ENCODE data around the gene OR5B12. TPM values are rescaled to one million over a fixed set of nuclear protein-coding genes. Genes with fewer than 3 reads are reported as not detected.

The OR5B12 gene
- polyA plus RNA-seq (2013, experiment 1 of 2): not detected
- not detected for polyA plus RNA-seq (2013, experiment 2 of 2)

- WGBS, 2 experiments (ENCODE audit: insufficient coverage in 2 of 2): no CpG with 5 or more reads among the region's 1 CpG
- Histone ChIP-seq H3K27ac (ENCODE audit: low read depth, low read length, severe bottlenecking) (no peak within 1 kb of the TSS), H3K9me3 (ENCODE audit: control insufficient read depth, low read length) (no peaks in the 10 kb centered on the region), H3K4me1 (ENCODE audit: control insufficient read depth, insufficient read depth, low read length, poor library complexity, severe bottlenecking) (no peaks in the 10 kb centered on the region), H3K36me3 (ENCODE audit: control insufficient read depth, insufficient read depth, low read length) (no peaks in the 10 kb centered on the region), H3K4me3 (ENCODE audit: extremely low read depth, insufficient read depth, low read length, poor library complexity, severe bottlenecking) (no peak within 1 kb of the TSS)
Observed at GRCh38 chr11:58442136-58442535, at the start of gene OR5B12. Gene OR5B12 (minus strand): TSS chr11:58442236. CDS start chr11:58440151, 2,085 bp downstream.

GRCh38 chr11:58490827-58491226 is 48.8 kb upstream of the OR5B12 start:
- no CpG with 5 or more reads among the region's 2 CpGs for WGBS, 2 experiments (ENCODE audit: insufficient coverage in 2 of 2)
- Histone ChIP-seq H3K36me3 (ENCODE audit: control insufficient read depth, insufficient read depth, low read length) (no peaks in the 10 kb centered on the region), H3K9me3 (ENCODE audit: control insufficient read depth, low read length) (no peaks in the 10 kb centered on the region), H3K4me1 (ENCODE audit: control insufficient read depth, insufficient read depth, low read length, poor library complexity, severe bottlenecking) (no peaks in the 10 kb centered on the region), H3K27ac (ENCODE audit: low read depth, low read length, severe bottlenecking) (no peak overlapping the region), H3K4me3 (ENCODE audit: extremely low read depth, insufficient read depth, low read length, poor library complexity, severe bottlenecking) (no peak overlapping the region)

GRCh38 chr11:58487170-58487569 is 45.1 kb upstream of the OR5B12 start:
- Histone ChIP-seq H3K4me3 (ENCODE audit: extremely low read depth, insufficient read depth, low read length, poor library complexity, severe bottlenecking) (no peak overlapping the region), H3K36me3 (ENCODE audit: control insufficient read depth, insufficient read depth, low read length) (no peaks in the 10 kb centered on the region)

GRCh38 chr11:58485961-58486360 is 43.9 kb upstream of the OR5B12 start:
- 50 to 100% methylated on average over 1 of the region's 1 CpG for WGBS, 2 experiments (ENCODE audit: insufficient coverage in 2 of 2)
- Histone ChIP-seq H3K27ac (ENCODE audit: low read depth, low read length, severe bottlenecking) (no peak overlapping the region), H3K9me3 (ENCODE audit: control insufficient read depth, low read length) (no peaks in the 10 kb centered on the region), H3K36me3 (ENCODE audit: control insufficient read depth, insufficient read depth, low read length) (no peaks in the 10 kb centered on the region), H3K4me1 (ENCODE audit: control insufficient read depth, insufficient read depth, low read length, poor library complexity, severe bottlenecking) (no peaks in the 10 kb centered on the region), H3K4me3 (ENCODE audit: extremely low read depth, insufficient read depth, low read length, poor library complexity, severe bottlenecking) (no peak overlapping the region)

More at GRCh38 chr11:58487170-58487569, 45.1 kb upstream of the OR5B12 start:
- no peak overlapping the region for H3K27ac ChIP-seq (ENCODE audit: low read depth, low read length, severe bottlenecking)
- no peaks in the 10 kb centered on the region for H3K9me3 ChIP-seq (ENCODE audit: control insufficient read depth, low read length)
- H3K4me1 ChIP-seq (ENCODE audit: control insufficient read depth, insufficient read depth, low read length, poor library complexity, severe bottlenecking): no peaks in the 10 kb centered on the region

- Histone ChIP-seq H3K9me3 (ENCODE audit: control insufficient read depth, low read length) (peaks cover 4% of the 10 kb centered on the region), H3K4me3 (ENCODE audit: extremely low read depth, insufficient read depth, low read length, poor library complexity, severe bottlenecking) (no peak overlapping the region), H3K27ac (ENCODE audit: low read depth, low read length, severe bottlenecking) (no peak overlapping the region), H3K4me1 (ENCODE audit: control insufficient read depth, insufficient read depth, low read length, poor library complexity, severe bottlenecking) (no peaks in the 10 kb centered on the region), H3K36me3 (ENCODE audit: control insufficient read depth, insufficient read depth, low read length) (no peaks in the 10 kb centered on the region)
Observed at GRCh38 chr11:58471892-58472291, 29.9 kb upstream of the OR5B12 start.

- Histone ChIP-seq H3K4me3 (ENCODE audit: extremely low read depth, insufficient read depth, low read length, poor library complexity, severe bottlenecking) (no peak overlapping the region), H3K4me1 (ENCODE audit: control insufficient read depth, insufficient read depth, low read length, poor library complexity, severe bottlenecking) (no peaks in the 10 kb centered on the region)
- 83% methylated on average over 1 of the region's 1 CpG; no CpG with 5 or more reads in 1 of the 2 experiments for WGBS, 2 experiments (ENCODE audit: insufficient coverage in 2 of 2)
Observed at GRCh38 chr11:58466293-58466692, 24.3 kb upstream of the OR5B12 start.

GRCh38 chr11:58465690-58466089 is 23.7 kb upstream of the OR5B12 start:
- Histone ChIP-seq H3K9me3 (ENCODE audit: control insufficient read depth, low read length) (no peaks in the 10 kb centered on the region), H3K36me3 (ENCODE audit: control insufficient read depth, insufficient read depth, low read length) (no peaks in the 10 kb centered on the region), H3K27ac (ENCODE audit: low read depth, low read length, severe bottlenecking) (no peak overlapping the region), H3K4me3 (ENCODE audit: extremely low read depth, insufficient read depth, low read length, poor library complexity, severe bottlenecking) (no peak overlapping the region), H3K4me1 (ENCODE audit: control insufficient read depth, insufficient read depth, low read length, poor library complexity, severe bottlenecking) (no peaks in the 10 kb centered on the region)
- 86% methylated on average over 1 of the region's 3 CpGs; no CpG with 5 or more reads in 1 of the 2 experiments for WGBS, 2 experiments (ENCODE audit: insufficient coverage in 2 of 2)

More at GRCh38 chr11:58466293-58466692, 24.3 kb upstream of the OR5B12 start:
- Histone ChIP-seq H3K36me3 (ENCODE audit: control insufficient read depth, insufficient read depth, low read length) (no peaks in the 10 kb centered on the region), H3K27ac (ENCODE audit: low read depth, low read length, severe bottlenecking) (no peak overlapping the region), H3K9me3 (ENCODE audit: control insufficient read depth, low read length) (no peaks in the 10 kb centered on the region)

GRCh38 chr11:58451585-58451984 is 9.5 kb upstream of the OR5B12 start:
- Histone ChIP-seq H3K36me3 (ENCODE audit: control insufficient read depth, insufficient read depth, low read length) (no peaks in the 10 kb centered on the region), H3K4me1 (ENCODE audit: control insufficient read depth, insufficient read depth, low read length, poor library complexity, severe bottlenecking) (no peaks in the 10 kb centered on the region), H3K4me3 (ENCODE audit: extremely low read depth, insufficient read depth, low read length, poor library complexity, severe bottlenecking) (no peak overlapping the region), H3K27ac (ENCODE audit: low read depth, low read length, severe bottlenecking) (no peak overlapping the region), H3K9me3 (ENCODE audit: control insufficient read depth, low read length) (no peaks in the 10 kb centered on the region)
- 50% methylated on average over 1 of the region's 3 CpGs; no CpG with 5 or more reads in 1 of the 2 experiments for WGBS, 2 experiments (ENCODE audit: insufficient coverage in 2 of 2)

- Histone ChIP-seq H3K36me3 (ENCODE audit: control insufficient read depth, insufficient read depth, low read length) (no peaks in the 10 kb centered on the region), H3K4me1 (ENCODE audit: control insufficient read depth, insufficient read depth, low read length, poor library complexity, severe bottlenecking) (no peaks in the 10 kb centered on the region), H3K27ac (ENCODE audit: low read depth, low read length, severe bottlenecking) (no peak overlapping the region), H3K4me3 (ENCODE audit: extremely low read depth, insufficient read depth, low read length, poor library complexity, severe bottlenecking) (no peak overlapping the region), H3K9me3 (ENCODE audit: control insufficient read depth, low read length) (no peaks in the 10 kb centered on the region)
- 90 to 93% methylated on average over 2 of the region's 6 CpGs for WGBS, 2 experiments (ENCODE audit: insufficient coverage in 2 of 2)
Observed at GRCh38 chr11:58446294-58446693, 4.3 kb upstream of the OR5B12 start.

GRCh38 chr11:58444300-58444699 is 2.3 kb upstream of the OR5B12 start:
- no peak overlapping the region for H3K4me3 ChIP-seq (ENCODE audit: extremely low read depth, insufficient read depth, low read length, poor library complexity, severe bottlenecking)
- 89% methylated on average over 2 of the region's 2 CpGs for whole genome bisulfite sequencing, 2 experiments (ENCODE audit: insufficient coverage in 2 of 2)
- H3K36me3 ChIP-seq (ENCODE audit: control insufficient read depth, insufficient read depth, low read length): no peaks in the 10 kb centered on the region
- H3K4me1 ChIP-seq (ENCODE audit: control insufficient read depth, insufficient read depth, low read length, poor library complexity, severe bottlenecking): no peaks in the 10 kb centered on the region
- H3K27ac ChIP-seq (ENCODE audit: low read depth, low read length, severe bottlenecking): no peak overlapping the region
- H3K9me3 ChIP-seq (ENCODE audit: control insufficient read depth, low read length): no peaks in the 10 kb centered on the region

- 50 to 71% methylated on average over 2 to 3 of the region's 4 CpGs for WGBS, 2 experiments (ENCODE audit: insufficient coverage in 2 of 2)
- Histone ChIP-seq H3K9me3 (ENCODE audit: control insufficient read depth, low read length) (no peaks in the 10 kb centered on the region), H3K4me3 (ENCODE audit: extremely low read depth, insufficient read depth, low read length, poor library complexity, severe bottlenecking) (no peak overlapping the region), H3K27ac (ENCODE audit: low read depth, low read length, severe bottlenecking) (no peak overlapping the region), H3K36me3 (ENCODE audit: control insufficient read depth, insufficient read depth, low read length) (no peaks in the 10 kb centered on the region), H3K4me1 (ENCODE audit: control insufficient read depth, insufficient read depth, low read length, poor library complexity, severe bottlenecking) (no peaks in the 10 kb centered on the region)
Observed at GRCh38 chr11:58438486-58438885, 3.5 kb downstream of the OR5B12 start.
